Neural progenitor cell (in vitro differentiated cells): ENCODE measurements around the gene LSM6. TPM values are rescaled to one million over a fixed set of nuclear protein-coding genes. Genes with fewer than 3 reads are reported as not detected.

Experiments
- DNase-seq: peaks from one replicate; pipeline ENCODE4 v3.0.0-alpha.2; 2016; ENCODE audit warnings: low spot score
- H2AFZ ChIP-seq: fragments of 200-600 bp; sonication (generic); replicated peaks from 2 replicates; pipeline ENCODE4 v1.6.1; 2016; ENCODE audit warnings: antibody characterized with exemption
- H3F3A ChIP-seq: fragments of 200-600 bp; sonication (generic); 2 replicates; pipeline ENCODE4 v1.6.1; 2016; ENCODE audit warnings: antibody characterized with exemption, low read depth
- H3K27ac ChIP-seq: fragments of 200-600 bp; sonication (generic); 2 replicates; pipeline ENCODE4 v1.5.1; 2016; ENCODE audit warnings: mild to moderate bottlenecking
- H3K27me3 ChIP-seq: fragments of 200-600 bp; sonication (generic); 2 replicates; pipeline ENCODE4 v1.6.1; 2016; ENCODE audit warnings: mild to moderate bottlenecking, moderate library complexity
- H3K36me3 ChIP-seq: fragments of 200-600 bp; sonication (generic); 2 replicates; pipeline ENCODE4 v1.5.1; 2016
- H3K4me1 ChIP-seq: fragments of 200-600 bp; sonication (generic); 2 replicates; pipeline ENCODE4 v1.6.1; 2016; ENCODE audit warnings: mixed run types
- H3K4me2 ChIP-seq: fragments of 200-600 bp; sonication (generic); 2 replicates; pipeline ENCODE4 v1.6.1; 2016
- H3K4me3 ChIP-seq: fragments of 200-600 bp; sonication (generic); 2 replicates; pipeline ENCODE4 v1.5.1; 2016
- H3K79me2 ChIP-seq: fragments of 200-600 bp; sonication (generic); 2 replicates; pipeline ENCODE4 v1.6.1; 2016; ENCODE audit warnings: low read depth
- H3K9ac ChIP-seq: fragments of 200-600 bp; sonication (generic); 2 replicates; pipeline ENCODE4 v1.6.1; 2016
- H3K9me3 ChIP-seq: fragments of 200-600 bp; sonication (generic); 2 replicates; pipeline ENCODE4 v1.5.1; 2016; ENCODE audit warnings: low read depth
- H4K20me1 ChIP-seq: fragments of 200-600 bp; sonication (generic); 2 replicates; pipeline ENCODE4 v1.6.1; 2016; ENCODE audit warnings: low read depth
- H3K27ac Mint-ChIP-seq: 3 replicates; pipeline ENCODE4 v1.8.0; 2021; ENCODE audit warnings: mixed read lengths
- H3K27me3 Mint-ChIP-seq: 2 replicates; pipeline ENCODE4 v1.8.0; 2022; ENCODE audit warnings: low read depth, mild to moderate bottlenecking, inconsistent platforms, moderate library complexity, mixed read lengths; ENCODE audit not compliant: insufficient read depth
- H3K36me3 Mint-ChIP-seq: 3 replicates; pipeline ENCODE4 v1.8.0; 2021; ENCODE audit warnings: mixed read lengths
- H3K4me1 Mint-ChIP-seq: 3 replicates; pipeline ENCODE4 v1.8.0; 2021; ENCODE audit warnings: mixed read lengths
- H3K4me3 Mint-ChIP-seq: 3 replicates; pipeline ENCODE4 v1.8.0; 2021; ENCODE audit warnings: mild to moderate bottlenecking, moderate library complexity, mixed read lengths
- H3K9me3 Mint-ChIP-seq: 3 replicates; pipeline ENCODE4 v1.8.0; 2020; ENCODE audit warnings: mixed read lengths
- CTCF ChIP-seq: fragments of 200-600 bp; sonication (generic); IDR thresholded peaks from 2 replicates; pipeline ENCODE4 v1.5.1; 2017; ENCODE audit warnings: antibody characterized with exemption, mild to moderate bottlenecking
- EZH2 ChIP-seq: fragments of 200-600 bp; sonication (generic); IDR thresholded peaks from 2 replicates; pipeline ENCODE4 v1.6.1; 2017; ENCODE audit warnings: antibody characterized with exemption, mild to moderate bottlenecking, moderate library complexity
- EZH2phosphoT487 ChIP-seq: fragments of 200-600 bp; sonication (generic); IDR thresholded peaks from 2 replicates; pipeline ENCODE4 v1.6.1; 2017; ENCODE audit warnings: antibody characterized with exemption
- total RNA-seq: library from RNA; depleted of rRNA; stranded (reverse); fragments of >200 nt; gene quantifications from 2 replicates; pipeline ENCODE4 v1.2.3, GENCODE V29; 2015; ENCODE audit warnings: low replicate concordance

Gene LSM6
- total RNA-seq, 1 donor from 2014 or later = 227 TPM

- no peaks in the 10 kb centered on the region for H3F3A ChIP-seq
- H3K27me3 ChIP-seq = no peaks in the 10 kb centered on the region
- H3K4me3 ChIP-seq = no peak overlapping the region
- H3K36me3 ChIP-seq = no peaks in the 10 kb centered on the region
- H3K79me2 ChIP-seq = peaks cover 63% of the 10 kb centered on the region
- peaks cover 58% of the 10 kb centered on the region for H4K20me1 ChIP-seq
- Mint-ChIP-seq H3K4me1 (peaks cover 5% of the 10 kb centered on the region), H3K36me3 (peaks cover 9% of the 10 kb centered on the region), H3K27ac (no peak overlapping the region), H3K27me3 (no peaks in the 10 kb centered on the region), H3K4me3 (no peak overlapping the region), H3K9me3 (no peaks in the 10 kb centered on the region)
- H3K4me2 ChIP-seq = no peak overlapping the region
- no peaks in the 10 kb centered on the region for H3K4me1 ChIP-seq
- H3K9ac ChIP-seq = no peak overlapping the region
- no peaks in the 10 kb centered on the region for H3K9me3 ChIP-seq
- no peak overlapping the region for H2AFZ ChIP-seq
- TF ChIP-seq EZH2phosphoT487 (no peak), CTCF (no peak), EZH2 (no peak)
- H3K27ac ChIP-seq = no peak overlapping the region
- DNase-seq = no peak
Measured at GRCh38 chr4:146182443-146182842, 6.9 kb downstream of the LSM6 start.

DNA sequence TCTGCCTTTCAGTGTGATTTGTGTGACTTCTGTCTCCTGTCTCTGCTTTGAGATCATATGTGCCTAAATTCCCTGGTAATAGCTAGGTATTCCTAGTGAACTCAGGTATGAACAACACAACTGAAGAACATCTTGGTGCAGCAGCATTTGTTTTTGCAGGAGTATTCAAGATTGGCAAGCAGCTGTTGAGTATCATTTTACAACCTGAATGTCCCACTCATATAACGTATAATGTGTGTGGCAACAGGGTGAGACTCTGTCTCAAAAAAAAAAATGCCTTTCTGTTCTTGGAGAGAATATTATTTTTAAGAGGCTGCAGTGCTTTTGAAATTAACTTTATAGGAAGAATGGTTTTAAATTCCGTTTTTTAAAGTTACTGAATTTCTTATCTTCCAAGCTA, 7.7 kb downstream of the LSM6 start:
- Histone ChIP-seq H3K79me2 (peaks cover 55% of the 10 kb centered on the region), H3K4me2 (no peak overlapping the region), H3F3A (no peaks in the 10 kb centered on the region), H3K4me3 (no peak overlapping the region), H3K9ac (no peak overlapping the region), H3K36me3 (no peaks in the 10 kb centered on the region), H3K27ac (no peak overlapping the region), H3K27me3 (no peaks in the 10 kb centered on the region), H3K4me1 (no peaks in the 10 kb centered on the region), H3K9me3 (no peaks in the 10 kb centered on the region), H4K20me1 (peaks cover 51% of the 10 kb centered on the region), H2AFZ (no peak overlapping the region)
- no peak for DNase-seq
- H3K27me3 Mint-ChIP-seq = no peaks in the 10 kb centered on the region
- H3K4me3 Mint-ChIP-seq = no peak overlapping the region
- no peaks in the 10 kb centered on the region for H3K9me3 Mint-ChIP-seq
- peaks cover 12% of the 10 kb centered on the region for H3K36me3 Mint-ChIP-seq
- no peak for TF ChIP-seq EZH2phosphoT487
- no peak for TF ChIP-seq CTCF
- TF ChIP-seq EZH2 = no peak
- H3K27ac Mint-ChIP-seq = no peak overlapping the region
- H3K4me1 Mint-ChIP-seq = peaks cover 2% of the 10 kb centered on the region

- Histone ChIP-seq H3K36me3 (peaks cover 6% of the 10 kb centered on the region), H2AFZ (no peak overlapping the region)
- no peaks in the 10 kb centered on the region for H3K27me3 Mint-ChIP-seq
Measured at GRCh38 chr4:146186041-146186440, 10.5 kb downstream of the LSM6 start.

More at GRCh38 chr4:146186041-146186440, 10.5 kb downstream of the LSM6 start:
- Histone ChIP-seq H4K20me1 (peaks cover 24% of the 10 kb centered on the region), H3F3A (no peaks in the 10 kb centered on the region), H3K79me2 (peaks cover 27% of the 10 kb centered on the region), H3K4me3 (no peak overlapping the region), H3K9ac (no peak overlapping the region), H3K27me3 (no peaks in the 10 kb centered on the region), H3K4me2 (no peak overlapping the region), H3K4me1 (no peaks in the 10 kb centered on the region), H3K27ac (no peak overlapping the region), H3K9me3 (no peaks in the 10 kb centered on the region)
- Mint-ChIP-seq H3K4me3 (no peak overlapping the region), H3K27ac (no peak overlapping the region), H3K36me3 (peaks cover 20% of the 10 kb centered on the region), H3K4me1 (peaks cover 10% of the 10 kb centered on the region), H3K9me3 (no peaks in the 10 kb centered on the region)
- DNase-seq = no peak
- TF ChIP-seq EZH2phosphoT487 (no peak), CTCF (no peak), EZH2 (no peak)
